H9 (cell line): ENCODE measurements around the gene SREBF2. TPM values are rescaled to one million over a fixed set of nuclear protein-coding genes. Genes with fewer than 3 reads are reported as not detected.

ENCODE experiments used
- DNase-seq: peaks from one replicate; pipeline ENCODE4 v3.0.0-alpha.2; 2017
- H2AFZ ChIP-seq: one replicate; pipeline ENCODE4 v1.6.1; 2013; ENCODE audit warnings: mild to moderate bottlenecking, low read length, control low read depth, moderate library complexity
- H2AK5ac ChIP-seq: 2 replicates; pipeline ENCODE4 v1.6.1; 2013; ENCODE audit warnings: low read length, control low read depth, mixed read lengths; ENCODE audit not compliant: insufficient read length
- H2BK120ac ChIP-seq: one replicate; pipeline ENCODE4 v1.6.1; 2013; ENCODE audit warnings: low read depth, mild to moderate bottlenecking, low read length, control low read depth, inconsistent platforms; ENCODE audit not compliant: poor library complexity, severe bottlenecking
- H2BK12ac ChIP-seq: 2 replicates; pipeline ENCODE4 v1.6.1; 2013; ENCODE audit warnings: low read length, control low read depth, mixed read lengths, low read depth; ENCODE audit not compliant: insufficient read length
- H2BK15ac ChIP-seq: 2 replicates; pipeline ENCODE4 v1.6.1; 2013; ENCODE audit warnings: low read depth, low read length, control low read depth
- H2BK20ac ChIP-seq: one replicate; pipeline ENCODE4 v1.6.1; 2013; ENCODE audit warnings: low read depth, mild to moderate bottlenecking, low read length, control low read depth, inconsistent platforms; ENCODE audit not compliant: poor library complexity, severe bottlenecking
- H2BK5ac ChIP-seq: 2 replicates; pipeline ENCODE4 v1.6.1; 2013; ENCODE audit warnings: low read length, control low read depth, mixed read lengths; ENCODE audit not compliant: insufficient read length
- H3K14ac ChIP-seq: 2 replicates; pipeline ENCODE4 v1.6.1; 2013; ENCODE audit warnings: low read length, control low read depth; ENCODE audit not compliant: insufficient read depth
- H3K18ac ChIP-seq: 2 replicates; pipeline ENCODE4 v1.6.1; 2013; ENCODE audit warnings: low read depth, mild to moderate bottlenecking, mixed read lengths, low read length, control low read depth; ENCODE audit not compliant: insufficient read length
- H3K23ac ChIP-seq: 2 replicates; pipeline ENCODE4 v1.6.1; 2013; ENCODE audit warnings: low read length, control low read depth, mixed read lengths, low read depth; ENCODE audit not compliant: insufficient read length
- H3K23me2 ChIP-seq: 2 replicates; pipeline ENCODE4 v1.6.1; 2013; ENCODE audit warnings: low read depth, mild to moderate bottlenecking, mixed read lengths, low read length, control low read depth; ENCODE audit not compliant: insufficient read length, poor library complexity, severe bottlenecking
- H3K27ac ChIP-seq: 2 replicates; pipeline ENCODE4 v1.5.1; 2013; ENCODE audit warnings: low read length, control low read depth, mixed read lengths, low read depth; ENCODE audit not compliant: insufficient read length
- H3K27me3 ChIP-seq: 2 replicates; pipeline ENCODE4 v1.6.1; 2013; ENCODE audit warnings: low read length, control low read depth, inconsistent platforms; ENCODE audit not compliant: insufficient read depth
- H3K4ac ChIP-seq: 2 replicates; pipeline ENCODE4 v1.6.1; 2013; ENCODE audit warnings: low read depth, mild to moderate bottlenecking, control low read depth, inconsistent platforms, low read length, moderate library complexity
- H3K4me1 ChIP-seq: 2 replicates; pipeline ENCODE4 v1.6.1; 2013; ENCODE audit warnings: low read length, control low read depth, inconsistent platforms; ENCODE audit not compliant: insufficient read depth
- H3K4me2 ChIP-seq: 2 replicates; pipeline ENCODE4 v1.6.1; 2013; ENCODE audit warnings: low read length, control low read depth, mixed read lengths; ENCODE audit not compliant: insufficient read length, insufficient read depth
- H3K56ac ChIP-seq: 2 replicates; pipeline ENCODE4 v1.6.1; 2013; ENCODE audit warnings: low read depth, mild to moderate bottlenecking, mixed read lengths, low read length, control low read depth; ENCODE audit not compliant: insufficient read length
- H3K79me1 ChIP-seq: 2 replicates; pipeline ENCODE4 v1.6.1; 2013; ENCODE audit warnings: low read depth, mild to moderate bottlenecking, moderate library complexity, low read length, control low read depth, inconsistent platforms; ENCODE audit not compliant: insufficient read depth, poor library complexity, severe bottlenecking
- H3K79me2 ChIP-seq: 2 replicates; pipeline ENCODE4 v1.6.1; 2013; ENCODE audit warnings: low read length, control low read depth, inconsistent platforms; ENCODE audit not compliant: insufficient read depth
- H3K9ac ChIP-seq: 2 replicates; pipeline ENCODE4 v1.6.1; 2013; ENCODE audit warnings: low read length, control low read depth, mixed read lengths; ENCODE audit not compliant: insufficient read length; ENCODE audit errors: extremely low read depth
- H3K9me3 ChIP-seq: one replicate; pipeline ENCODE4 v1.6.1; 2013; ENCODE audit warnings: low read depth, low read length, inconsistent platforms; ENCODE audit not compliant: control insufficient read depth
- H3T11ph ChIP-seq: one replicate; pipeline ENCODE4 v1.6.1; 2013; ENCODE audit warnings: mild to moderate bottlenecking, low read length, control low read depth, inconsistent platforms
- H4K20me1 ChIP-seq: one replicate; pipeline ENCODE4 v1.6.1; 2013; ENCODE audit not compliant: control insufficient read depth, insufficient read length, insufficient read depth
- H4K5ac ChIP-seq: 2 replicates; pipeline ENCODE4 v1.6.1; 2013; ENCODE audit warnings: low read depth, mild to moderate bottlenecking, mixed read lengths, low read length, control low read depth; ENCODE audit not compliant: insufficient read length
- H4K8ac ChIP-seq: replicated peaks from 2 replicates; pipeline ENCODE4 v1.6.1; 2013; ENCODE audit warnings: low read length, control low read depth, mixed read lengths, low read depth; ENCODE audit not compliant: insufficient read length
- H4K91ac ChIP-seq: 2 replicates; pipeline ENCODE4 v1.6.1; 2013; ENCODE audit warnings: low read depth, mild to moderate bottlenecking, moderate library complexity, mixed read lengths, low read length, control low read depth; ENCODE audit not compliant: insufficient read length
- H3K27ac Mint-ChIP-seq, 3 experiments: 2 replicates in 2 of 3; 3 replicates in 1 of 3; pipeline ENCODE4 v1.8.0; 2020 to 2021; ENCODE audit warnings: mixed read lengths in 3 of 3, mild to moderate bottlenecking in 1 of 3, moderate library complexity in 1 of 3
- H3K27me3 Mint-ChIP-seq: 2 replicates; pipeline ENCODE4 v1.8.0; 2021; ENCODE audit warnings: low read depth, mild to moderate bottlenecking, moderate library complexity, mixed read lengths
- H3K36me3 Mint-ChIP-seq, 3 experiments: 2 replicates in 2 of 3; 3 replicates in 1 of 3; pipeline ENCODE4 v1.8.0; 2020 to 2021; ENCODE audit warnings: low read depth in 3 of 3, mixed read lengths in 3 of 3; ENCODE audit not compliant: insufficient read depth in 1 of 3
- H3K4me1 Mint-ChIP-seq, 2 experiments: 2 replicates each; pipeline ENCODE4 v1.8.0; 2020; ENCODE audit warnings: mixed read lengths in 2 of 2
- H3K4me3 Mint-ChIP-seq, 2 experiments: 2 replicates in 1 of 2; 3 replicates in 1 of 2; pipeline ENCODE4 v1.8.0; 2020 to 2021; ENCODE audit warnings: mild to moderate bottlenecking in 2 of 2, mixed read lengths in 2 of 2, moderate library complexity in 1 of 2
- H3K9me3 Mint-ChIP-seq, 2 experiments: 2 replicates in 1 of 2; 3 replicates in 1 of 2; pipeline ENCODE4 v1.8.0; 2020; ENCODE audit warnings: mild to moderate bottlenecking in 2 of 2, mixed read lengths in 2 of 2, moderate library complexity in 1 of 2
- WGBS: extraction: QIAGEN DNeasy Blood & Tissue Kit; methylation state at CpG from one replicate; pipeline ENCODE4 v1.1.7; 2013; ENCODE audit warnings: missing lambda C conversion rate, low lambda C conversion rate, mixed read lengths; ENCODE audit not compliant: insufficient read length; ENCODE audit errors: extremely low coverage; 5-methylcytosine and 5-hydroxymethylcytosine counted together
- long read RNA-seq: library from polyadenylated mRNA; unstranded; transcript quantifications from one replicate; pipeline ENCODE4 v2.0.0, GENCODE V29; 2020
- total RNA-seq: library from RNA; stranded (reverse); gene quantifications from 2 replicates; pipeline ENCODE4 v1.2.1, GENCODE V29; 2021
- TF ChIP-seq, protein P1 (sequence below): fragments of 200-600 bp; sonication (generic); conservative IDR thresholded peaks from 3 replicates; pipeline ENCODE4 v1.8.0; 2021; ENCODE audit warnings: antibody characterized with exemption, mild to moderate bottlenecking

Gene SREBF2
- total RNA-seq, result 144 and 146 TPM in 2 replicates
- long read RNA-seq, full-length matches to known transcripts, result 156 of 340 reads
- long read RNA-seq, partial matches to known transcripts, result 110 of 340 reads
- long read RNA-seq, other reads (novel, unspliced or antisense), result 74 of 340 reads

DNA sequence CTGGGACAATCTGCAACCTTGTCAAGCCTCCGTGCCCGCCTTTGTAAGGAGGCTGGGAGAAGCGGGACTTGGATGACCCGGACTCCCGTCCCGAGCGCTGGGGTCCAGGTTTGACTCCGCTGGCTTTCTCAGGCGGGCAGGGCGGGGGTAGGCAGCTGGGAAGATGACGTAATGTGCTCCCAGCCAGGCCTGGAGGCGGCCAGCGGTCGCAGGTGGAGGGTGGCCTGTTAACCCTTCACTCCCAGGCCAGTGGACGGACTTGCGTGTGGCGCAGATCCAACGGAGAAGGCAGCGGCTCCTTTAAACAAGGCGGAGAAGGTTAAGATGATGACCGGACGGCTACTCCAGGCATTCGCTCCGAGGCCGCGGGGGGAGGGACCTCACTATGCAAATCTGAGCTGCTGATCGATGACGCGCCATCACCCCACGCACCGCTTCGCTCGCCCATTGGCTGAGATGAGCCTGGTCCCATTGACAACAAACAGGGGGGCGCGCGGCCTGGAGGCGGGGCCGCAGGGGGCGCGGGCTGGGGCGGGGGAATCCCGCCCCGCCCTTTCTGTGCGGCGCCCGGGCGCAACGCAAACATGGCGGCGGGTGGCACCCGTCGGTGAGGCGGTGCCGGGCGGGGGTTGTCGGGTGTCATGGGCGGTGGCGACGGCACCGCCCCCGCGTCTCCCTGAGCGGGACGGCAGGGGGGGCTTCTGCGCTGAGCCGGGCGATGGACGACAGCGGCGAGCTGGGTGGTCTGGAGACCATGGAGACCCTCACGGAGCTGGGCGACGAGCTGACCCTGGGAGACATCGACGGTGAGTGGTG lies at the start of gene SREBF2:
Gene SREBF2 (plus strand): TSS at position 553 of the 816 bp plus-strand sequence. CDS start 166 bp downstream, at position 719.
- Histone ChIP-seq H3K4ac (peak within 1 kb of the TSS; percentile 72; the same call in 1 of the 2 replicates), H2AK5ac (no peak within 1 kb of the TSS), H3T11ph (no peak within 1 kb of the TSS), H3K18ac (peak within 1 kb of the TSS; percentile 95), H4K20me1 (peaks cover 2% of the 10 kb centered on the region), H3K4me1 (no peaks in the 10 kb centered on the region; the same call in 1 of the 2 replicates), H4K5ac (peak within 1 kb of the TSS; percentile 74), H2AFZ (no peak within 1 kb of the TSS), H3K9me3 (no peaks in the 10 kb centered on the region), H3K27ac (peak within 1 kb of the TSS; percentile 99), H3K79me1 (no peaks in the 10 kb centered on the region), H4K8ac (no peak within 1 kb of the TSS), H3K4me2 (peak within 1 kb of the TSS; percentile 92), H4K91ac (peak within 1 kb of the TSS; percentile 21), H2BK20ac (no peak within 1 kb of the TSS), H3K23me2 (peaks cover 11% of the 10 kb centered on the region), H3K23ac (no peak within 1 kb of the TSS), H3K14ac (peak within 1 kb of the TSS; percentile 93), H2BK15ac (no peak within 1 kb of the TSS), H2BK12ac (peak within 1 kb of the TSS; percentile 64), H3K27me3 (no peaks in the 10 kb centered on the region), H3K9ac (peak within 1 kb of the TSS; percentile 75), H2BK5ac (peak within 1 kb of the TSS; percentile 85), H3K79me2 (peaks cover 27% of the 10 kb centered on the region; the same call in 1 of the 2 replicates), H2BK120ac (peak within 1 kb of the TSS; percentile 90), H3K56ac (no peak within 1 kb of the TSS)
- peak within 1 kb of the TSS; percentile 99 to 100 (median 100) for H3K27ac Mint-ChIP-seq
- peaks cover 20 to 23% (median 23%) of the 10 kb centered on the region in 3 experiments for H3K36me3 Mint-ChIP-seq
- no peaks in the 10 kb centered on the region for H3K27me3 Mint-ChIP-seq
- DNase-seq, result peak; percentile 100
- H3K9me3 Mint-ChIP-seq, result no peaks in the 10 kb centered on the region
- H3K4me1 Mint-ChIP-seq, result peaks cover 38 to 42% of the 10 kb centered on the region in 2 experiments
- WGBS, result no CpG with 5 or more reads among the region's 75 CpGs
- peak within 1 kb of the TSS; percentile 97 to 98 for H3K4me3 Mint-ChIP-seq
- TF ChIP-seq, protein P1, sequence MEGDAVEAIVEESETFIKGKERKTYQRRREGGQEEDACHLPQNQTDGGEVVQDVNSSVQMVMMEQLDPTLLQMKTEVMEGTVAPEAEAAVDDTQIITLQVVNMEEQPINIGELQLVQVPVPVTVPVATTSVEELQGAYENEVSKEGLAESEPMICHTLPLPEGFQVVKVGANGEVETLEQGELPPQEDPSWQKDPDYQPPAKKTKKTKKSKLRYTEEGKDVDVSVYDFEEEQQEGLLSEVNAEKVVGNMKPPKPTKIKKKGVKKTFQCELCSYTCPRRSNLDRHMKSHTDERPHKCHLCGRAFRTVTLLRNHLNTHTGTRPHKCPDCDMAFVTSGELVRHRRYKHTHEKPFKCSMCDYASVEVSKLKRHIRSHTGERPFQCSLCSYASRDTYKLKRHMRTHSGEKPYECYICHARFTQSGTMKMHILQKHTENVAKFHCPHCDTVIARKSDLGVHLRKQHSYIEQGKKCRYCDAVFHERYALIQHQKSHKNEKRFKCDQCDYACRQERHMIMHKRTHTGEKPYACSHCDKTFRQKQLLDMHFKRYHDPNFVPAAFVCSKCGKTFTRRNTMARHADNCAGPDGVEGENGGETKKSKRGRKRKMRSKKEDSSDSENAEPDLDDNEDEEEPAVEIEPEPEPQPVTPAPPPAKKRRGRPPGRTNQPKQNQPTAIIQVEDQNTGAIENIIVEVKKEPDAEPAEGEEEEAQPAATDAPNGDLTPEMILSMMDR, result 0 out of 3 replicates have a peak, but pooled peaks have one; percentile 12
